ENCODE results near the gene SMIM11.
"Not testable (repeated sequence)": the region's sequence is repeated elsewhere in the genome, so short reads cannot be mapped to it uniquely, and the experiment has no call there.

Gene SMIM11

GRCh38 chr21:34423805-34424204, 48.5 kb downstream of the SMIM11 start, which contains the start of gene SMIM34:
TSS of gene SMIM34 (minus strand) at chr21:34423951. CDS start at chr21:34423839, 112 bp downstream.
- DNase-seq (ENCODE audit: low read depth): not testable (repeated sequence)

DNA sequence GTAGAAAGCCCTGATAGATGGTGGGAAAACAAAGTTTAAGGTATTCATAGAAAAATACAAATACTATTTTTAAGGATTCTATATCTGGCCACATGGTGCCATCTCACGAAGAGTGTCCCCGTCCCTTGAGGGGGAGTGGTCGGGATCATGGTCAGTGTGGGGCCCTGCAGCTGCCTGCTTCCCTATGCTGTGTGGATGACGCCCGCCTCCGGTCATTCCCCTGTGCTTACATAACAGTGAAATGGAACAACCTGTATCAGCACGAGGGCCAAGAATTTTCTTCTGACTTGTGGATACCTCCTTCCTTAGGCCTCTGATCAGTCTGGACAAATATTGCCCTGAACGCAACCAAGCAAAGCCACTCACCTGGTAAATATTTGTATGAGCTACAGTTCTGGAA, 52.0 kb downstream of the SMIM11 start:
- DNase-seq (ENCODE audit: low read depth): not testable (repeated sequence)

DNA sequence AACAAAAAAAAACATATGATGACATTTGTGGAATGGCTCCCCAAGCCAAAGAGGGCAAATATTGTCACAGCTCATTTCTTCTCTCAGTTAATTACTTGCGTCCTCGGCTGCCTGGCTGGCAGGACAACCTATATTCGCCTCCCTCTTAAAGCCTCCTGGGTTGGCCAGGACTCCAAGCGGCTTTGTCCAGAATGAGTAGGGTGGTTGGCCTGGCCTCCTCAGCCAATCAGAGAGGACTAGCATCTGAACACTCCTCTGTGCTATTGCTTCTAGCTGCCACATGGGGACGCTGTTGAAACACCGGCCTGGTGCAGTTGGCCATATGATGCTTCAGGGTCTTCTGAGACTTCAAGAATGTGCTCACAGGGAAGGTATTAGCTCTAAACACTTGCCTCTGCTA, 53.1 kb downstream of the SMIM11 start:
- not testable (repeated sequence) for DNase-seq (ENCODE audit: low read depth)

GRCh38 chr21:34429710-34430109, 54.4 kb downstream of the SMIM11 start:
- DNase-seq (ENCODE audit: low read depth): not testable (repeated sequence)
